PFSK-1 (cell line): ENCODE measurements around the gene RNF183. TPM values are rescaled to one million over a fixed set of nuclear protein-coding genes. Genes with fewer than 3 reads are reported as not detected.

Experiments
- FOXP2 ChIP-seq: optimal IDR thresholded peaks from 2 replicates; pipeline ENCODE3; 2011; ENCODE audit warnings: borderline replicate concordance, control low read depth, inconsistent platforms; ENCODE audit not compliant: insufficient read depth; ENCODE audit errors: extremely low read length, extremely low read depth
- POLR2AphosphoS5 ChIP-seq: IDR thresholded peaks from 2 replicates; pipeline ENCODE4 v1.6.1; 2012; ENCODE audit warnings: low read depth, mild to moderate bottlenecking, control low read depth, low read length, moderate library complexity
- SIN3A ChIP-seq: IDR thresholded peaks from 2 replicates; pipeline ENCODE4 v1.6.1; 2012; ENCODE audit warnings: mild to moderate bottlenecking, low read length, moderate library complexity, borderline replicate concordance; ENCODE audit not compliant: insufficient read depth
- TAF1 ChIP-seq: IDR thresholded peaks from 2 replicates; pipeline ENCODE4 v1.6.1; 2012; ENCODE audit warnings: low read length, control low read depth, borderline replicate concordance; ENCODE audit not compliant: insufficient read depth
- polyA plus RNA-seq: library from polyadenylated mRNA; unstranded; fragments of >200 nt; gene quantifications from one replicate; pipeline ENCODE4 v1.2.1, GENCODE V29; 2012; ENCODE audit warnings: low read depth, missing spikeins; ENCODE audit not compliant: insufficient read length
- TF ChIP-seq, protein P1 (sequence below), 2 experiments: IDR thresholded peaks; 2 replicates each; pipeline versions ENCODE4 v1.6.1 to v1.8.0; 2011 to 2012; ENCODE audit warnings: low read depth in 2 of 2, low read length in 2 of 2, control low read depth in 1 of 2, inconsistent platforms in 1 of 2, mild to moderate bottlenecking in 1 of 2, moderate library complexity in 1 of 2; ENCODE audit not compliant: insufficient read depth in 1 of 2

Gene RNF183, protein sequence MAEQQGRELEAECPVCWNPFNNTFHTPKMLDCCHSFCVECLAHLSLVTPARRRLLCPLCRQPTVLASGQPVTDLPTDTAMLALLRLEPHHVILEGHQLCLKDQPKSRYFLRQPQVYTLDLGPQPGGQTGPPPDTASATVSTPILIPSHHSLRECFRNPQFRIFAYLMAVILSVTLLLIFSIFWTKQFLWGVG
- polyA plus RNA-seq: 0.33 TPM

DNA sequence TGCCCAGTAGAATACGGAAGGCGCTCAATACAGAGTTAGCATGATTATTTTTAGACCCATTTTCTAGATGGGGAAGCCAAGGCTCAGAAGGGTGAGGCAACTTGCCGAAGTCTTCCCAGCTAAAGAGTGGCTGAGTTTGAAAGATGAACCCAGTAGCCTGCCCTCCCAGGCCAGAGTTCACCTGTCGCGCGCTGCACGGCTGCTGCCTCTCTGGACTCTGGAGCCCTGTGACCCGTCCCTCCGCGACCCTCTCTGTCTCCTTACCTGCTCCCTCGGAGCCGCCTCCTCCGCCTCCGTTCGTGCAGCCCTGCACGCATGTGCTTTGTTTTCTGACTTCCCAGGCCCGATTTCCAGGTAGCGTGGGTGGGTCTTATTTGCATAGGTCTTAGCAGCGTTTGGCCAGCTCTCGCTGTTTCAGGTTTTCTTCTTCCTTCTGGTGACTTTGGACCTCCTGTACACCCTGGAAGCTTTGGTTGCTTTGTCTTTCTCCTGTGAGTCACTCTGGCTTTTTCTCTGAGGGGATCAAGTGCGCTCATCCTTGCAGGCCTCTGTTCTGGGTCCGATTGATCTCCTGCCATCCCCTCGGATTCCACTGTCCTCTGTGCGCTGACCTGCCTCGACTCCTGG is at the start of gene RNF183:
Gene RNF183 (minus strand): TSS at position 585 of the 627 bp plus-strand sequence. CDS start 5,192 bp downstream, outside the sequence.
- TF ChIP-seq, protein P1, sequence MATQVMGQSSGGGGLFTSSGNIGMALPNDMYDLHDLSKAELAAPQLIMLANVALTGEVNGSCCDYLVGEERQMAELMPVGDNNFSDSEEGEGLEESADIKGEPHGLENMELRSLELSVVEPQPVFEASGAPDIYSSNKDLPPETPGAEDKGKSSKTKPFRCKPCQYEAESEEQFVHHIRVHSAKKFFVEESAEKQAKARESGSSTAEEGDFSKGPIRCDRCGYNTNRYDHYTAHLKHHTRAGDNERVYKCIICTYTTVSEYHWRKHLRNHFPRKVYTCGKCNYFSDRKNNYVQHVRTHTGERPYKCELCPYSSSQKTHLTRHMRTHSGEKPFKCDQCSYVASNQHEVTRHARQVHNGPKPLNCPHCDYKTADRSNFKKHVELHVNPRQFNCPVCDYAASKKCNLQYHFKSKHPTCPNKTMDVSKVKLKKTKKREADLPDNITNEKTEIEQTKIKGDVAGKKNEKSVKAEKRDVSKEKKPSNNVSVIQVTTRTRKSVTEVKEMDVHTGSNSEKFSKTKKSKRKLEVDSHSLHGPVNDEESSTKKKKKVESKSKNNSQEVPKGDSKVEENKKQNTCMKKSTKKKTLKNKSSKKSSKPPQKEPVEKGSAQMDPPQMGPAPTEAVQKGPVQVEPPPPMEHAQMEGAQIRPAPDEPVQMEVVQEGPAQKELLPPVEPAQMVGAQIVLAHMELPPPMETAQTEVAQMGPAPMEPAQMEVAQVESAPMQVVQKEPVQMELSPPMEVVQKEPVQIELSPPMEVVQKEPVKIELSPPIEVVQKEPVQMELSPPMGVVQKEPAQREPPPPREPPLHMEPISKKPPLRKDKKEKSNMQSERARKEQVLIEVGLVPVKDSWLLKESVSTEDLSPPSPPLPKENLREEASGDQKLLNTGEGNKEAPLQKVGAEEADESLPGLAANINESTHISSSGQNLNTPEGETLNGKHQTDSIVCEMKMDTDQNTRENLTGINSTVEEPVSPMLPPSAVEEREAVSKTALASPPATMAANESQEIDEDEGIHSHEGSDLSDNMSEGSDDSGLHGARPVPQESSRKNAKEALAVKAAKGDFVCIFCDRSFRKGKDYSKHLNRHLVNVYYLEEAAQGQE (IDR thresholded peaks at IDR 0.05; ENCODE audit: insufficient read depth in 1 of 2, low read depth in 2 of 2, low read length in 2 of 2): no peak
- no peak for TF ChIP-seq SIN3A
- TF ChIP-seq FOXP2: no peak
- no peak for TF ChIP-seq POLR2AphosphoS5
- no peak for TF ChIP-seq TAF1

DNA sequence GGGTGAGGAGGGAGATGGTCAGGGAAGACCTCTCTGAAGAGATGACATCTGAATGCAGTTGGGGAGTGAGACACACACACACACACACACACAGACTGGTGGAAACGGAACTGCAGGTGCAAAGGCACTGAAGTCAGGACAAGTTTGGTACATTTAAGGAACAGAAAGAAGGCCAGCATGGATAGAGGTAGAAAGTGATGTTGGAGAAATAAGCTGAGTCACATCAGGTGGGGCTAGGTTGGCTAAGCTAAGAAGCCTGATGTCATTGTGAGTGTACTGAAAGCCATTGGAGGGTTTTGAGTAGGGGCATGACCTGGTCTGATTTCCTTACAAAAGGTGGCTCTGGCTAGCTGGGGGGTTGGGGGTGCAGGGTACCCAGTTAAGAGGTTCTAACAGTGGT is 49.2 kb upstream of the RNF183 start:
- TF ChIP-seq FOXP2: no peak
- TF ChIP-seq, protein P1 (IDR thresholded peaks at IDR 0.05; ENCODE audit: insufficient read depth in 1 of 2, low read depth in 2 of 2, low read length in 2 of 2): no peak
- no peak for TF ChIP-seq POLR2AphosphoS5
- no peak for TF ChIP-seq TAF1
- TF ChIP-seq SIN3A: no peak

DNA sequence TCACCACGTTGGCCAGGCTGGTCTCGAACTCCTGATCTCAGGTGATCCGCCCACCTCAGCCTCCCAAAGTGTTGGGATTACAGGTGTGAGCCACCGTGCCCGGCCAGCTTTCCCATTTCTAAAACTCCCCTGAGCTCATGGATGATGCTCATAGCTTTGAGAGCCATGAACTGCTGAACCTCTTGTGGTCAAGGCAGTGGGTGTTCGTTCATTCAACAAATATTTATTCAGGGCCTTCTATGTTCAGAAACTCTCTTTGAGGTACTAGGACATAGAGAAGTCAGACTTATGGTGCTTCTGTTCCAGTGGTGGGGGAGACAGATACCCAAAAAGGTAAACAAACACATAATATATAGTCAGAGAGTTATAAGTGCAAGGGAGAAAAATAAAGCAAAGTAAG is 48.8 kb upstream of the RNF183 start:
- no peak for TF ChIP-seq FOXP2
- no peak for TF ChIP-seq POLR2AphosphoS5
- no peak for TF ChIP-seq SIN3A
- no peak for TF ChIP-seq TAF1
- TF ChIP-seq, protein P1 (IDR thresholded peaks at IDR 0.05; ENCODE audit: insufficient read depth in 1 of 2, low read depth in 2 of 2, low read length in 2 of 2): no peak

DNA sequence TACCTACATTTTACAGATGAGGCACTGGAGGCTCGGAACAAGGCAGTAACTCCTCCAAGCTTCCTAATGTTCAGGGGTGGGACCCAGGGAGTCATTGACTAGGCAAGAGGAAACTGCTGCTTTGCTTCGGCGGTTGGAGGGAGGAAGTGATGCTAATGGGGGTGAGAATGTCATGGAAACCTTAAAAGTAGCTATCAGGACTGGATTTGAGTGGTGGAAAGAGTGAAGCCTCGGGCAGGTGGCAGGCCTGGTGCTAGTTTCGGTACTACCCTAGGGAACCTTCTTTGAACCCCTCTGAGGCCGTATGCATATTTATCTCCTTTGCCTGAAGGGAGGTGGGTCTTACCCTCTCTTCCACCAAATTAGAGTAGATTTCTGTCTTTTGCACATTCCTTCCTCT is 47.8 kb upstream of the RNF183 start:
- TF ChIP-seq TAF1 (no peak), FOXP2 (no peak), SIN3A (no peak), POLR2AphosphoS5 (no peak)
- TF ChIP-seq, protein P1 (IDR thresholded peaks at IDR 0.05; ENCODE audit: insufficient read depth in 1 of 2, low read depth in 2 of 2, low read length in 2 of 2): no peak
